IMR-90 (cell line): ENCODE data around the gene MYH9. TPM values are rescaled to one million over a fixed set of nuclear protein-coding genes. Genes with fewer than 3 reads are reported as not detected.

Experiments used
- CTCF ChIP-seq: conservative IDR thresholded peaks from 2 replicates; pipeline ENCODE4 v1.5.1; 2012; ENCODE audit warnings: mild to moderate bottlenecking, low read depth, low read length, improper control_type of control experiment
- NFE2L2 ChIP-seq: fragments of 150-350 bp; IDR thresholded peaks from 2 replicates; pipeline ENCODE4 v1.6.1; 2016; ENCODE audit warnings: low read depth, mild to moderate bottlenecking, low read length
- POLR2A ChIP-seq: IDR thresholded peaks from 2 replicates; pipeline ENCODE4 v1.6.1; 2012; ENCODE audit warnings: mild to moderate bottlenecking, low read depth, low read length
- polyA plus RNA-seq, 3 experiments: library from polyadenylated mRNA; depleted of rRNA; stranded (reverse); fragments of >200 nt; gene quantifications; 2 replicates each; pipeline ENCODE4 v1.2.3, GENCODE V29; 2012; ENCODE audit warnings: low replicate concordance in 1 of 3
- total RNA-seq: library from RNA; depleted of rRNA; stranded (reverse); fragments of >200 nt; gene quantifications from 2 replicates; pipeline ENCODE4 v1.2.3, GENCODE V29; 2012

The MYH9 gene
- total and polyA plus RNA-seq, 2 of the 4 experiments (the other 2 are of a cell fraction) = 475 to 554 TPM

DNA sequence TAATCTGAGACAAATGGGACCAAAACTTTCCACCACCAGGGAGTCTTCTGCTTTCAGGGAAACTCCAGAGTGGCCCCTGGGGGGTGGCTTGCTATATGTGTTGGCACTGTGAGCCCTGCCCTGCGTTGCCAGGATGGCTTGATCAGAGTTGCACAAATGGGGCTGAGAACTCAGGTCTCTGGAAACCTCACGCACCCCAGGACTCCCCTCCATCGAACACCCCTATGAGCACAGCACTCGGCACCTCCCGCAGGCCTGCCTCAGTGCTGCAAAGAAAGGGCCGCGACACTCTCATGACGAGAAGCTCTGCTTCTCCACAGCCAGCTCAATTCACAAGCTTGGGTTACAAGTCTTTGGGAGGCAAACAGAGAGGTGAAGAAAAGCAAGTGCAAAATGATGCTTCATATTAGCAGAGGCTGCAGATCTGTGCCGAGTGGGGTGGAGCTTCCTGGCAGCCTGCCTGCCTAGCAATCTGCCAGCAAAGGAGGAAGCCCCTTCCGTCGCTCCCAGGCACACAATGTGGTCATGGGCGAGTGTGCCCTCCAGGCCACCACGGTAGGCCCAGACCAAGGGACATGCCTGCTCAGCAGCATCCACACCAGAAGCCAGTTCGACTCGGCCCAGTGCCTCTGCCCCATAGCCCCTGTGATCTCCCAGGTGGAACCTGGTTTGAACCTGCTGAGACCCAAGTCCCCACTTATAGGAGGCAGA is 55.7 kb downstream of the MYH9 start (continued):
- TF ChIP-seq NFE2L2 (no peak), CTCF (no peak), POLR2A (no peak)
